HL-60/S4 treated with phorbol 12-myristate 13-acetate at 8.2 ng/mL for 4 days and 3 days (cell line): ENCODE results near the gene CENPE.

ENCODE experiments used
- in situ Hi-C: fragments of 300-500 bp; cut with MboI; formaldehyde crosslinking; loops from 2 replicates; pipeline ENCODE4 v1.15.0; 2022; ENCODE audit warnings: low sequenced_read_pairs

Gene CENPE

GRCh38 chr4:103079621-103080020 lies 118.5 kb downstream of the CENPE start:
- in situ Hi-C loops: no loop called here

DNA sequence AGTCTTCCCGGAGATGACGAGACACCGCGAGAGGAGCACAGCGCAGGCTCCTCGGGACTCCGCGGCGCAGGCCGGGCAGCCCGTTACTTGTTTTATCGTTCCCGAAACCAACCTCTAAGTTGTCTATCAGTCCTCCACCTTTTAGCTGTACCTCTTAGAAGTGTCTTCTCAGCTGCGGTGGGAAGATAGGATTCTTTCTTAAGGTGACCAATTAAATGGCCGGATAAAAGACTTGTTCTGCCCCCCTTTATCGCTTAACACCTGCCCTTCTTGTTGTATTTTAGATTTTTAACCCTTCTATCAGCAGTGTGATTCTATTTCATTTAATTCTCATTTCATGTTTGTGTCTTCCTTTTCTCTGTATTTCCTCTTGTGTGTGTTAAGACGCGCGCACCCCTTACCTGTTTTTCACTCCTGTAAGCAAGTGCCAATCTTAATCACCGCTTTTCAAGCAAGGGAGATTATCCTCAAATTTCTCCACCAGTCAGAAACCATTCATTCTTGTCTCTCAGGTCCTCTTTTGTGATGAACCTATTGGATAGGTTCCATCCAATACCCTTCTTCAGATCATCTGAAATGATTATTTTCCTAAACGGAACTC lies 121.3 kb downstream of the CENPE start, which contains the start of gene SLC9B2:
Gene SLC9B2 (minus strand): TSS at position 15 of the 601 bp plus-strand sequence. CDS start 9,211 bp downstream, outside the sequence.
- in situ Hi-C loops: no loop called here

GRCh38 chr4:103075894-103076746 lies 122.0 kb downstream of the CENPE start:
- in situ Hi-C loops: no loop called here

DNA sequence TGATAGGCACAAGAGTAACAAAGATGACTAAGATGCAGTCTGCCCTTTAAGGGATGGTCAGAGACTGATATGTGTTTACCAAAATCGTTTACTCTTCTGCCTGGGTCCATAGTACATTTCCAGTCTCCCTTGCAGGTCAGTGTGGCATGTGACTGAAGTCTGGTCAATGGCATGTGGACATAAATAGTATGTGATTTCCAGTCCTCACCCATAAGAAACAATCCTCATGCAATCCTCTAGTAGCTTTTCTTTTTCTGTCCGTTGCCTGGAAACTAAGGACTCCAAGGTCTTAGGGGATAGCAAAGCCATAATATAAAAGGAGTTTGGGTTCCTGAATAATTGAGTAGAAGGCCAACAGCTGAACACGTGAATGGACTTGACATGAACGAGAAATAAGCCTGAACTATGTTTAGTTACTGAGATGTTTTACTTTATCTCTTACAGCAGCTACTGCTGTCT lies 122.7 kb downstream of the CENPE start:
- in situ Hi-C loops: no loop called here

GRCh38 chr4:103074744-103075434 lies 123.3 kb downstream of the CENPE start:
- in situ Hi-C loops: no loop called here

DNA sequence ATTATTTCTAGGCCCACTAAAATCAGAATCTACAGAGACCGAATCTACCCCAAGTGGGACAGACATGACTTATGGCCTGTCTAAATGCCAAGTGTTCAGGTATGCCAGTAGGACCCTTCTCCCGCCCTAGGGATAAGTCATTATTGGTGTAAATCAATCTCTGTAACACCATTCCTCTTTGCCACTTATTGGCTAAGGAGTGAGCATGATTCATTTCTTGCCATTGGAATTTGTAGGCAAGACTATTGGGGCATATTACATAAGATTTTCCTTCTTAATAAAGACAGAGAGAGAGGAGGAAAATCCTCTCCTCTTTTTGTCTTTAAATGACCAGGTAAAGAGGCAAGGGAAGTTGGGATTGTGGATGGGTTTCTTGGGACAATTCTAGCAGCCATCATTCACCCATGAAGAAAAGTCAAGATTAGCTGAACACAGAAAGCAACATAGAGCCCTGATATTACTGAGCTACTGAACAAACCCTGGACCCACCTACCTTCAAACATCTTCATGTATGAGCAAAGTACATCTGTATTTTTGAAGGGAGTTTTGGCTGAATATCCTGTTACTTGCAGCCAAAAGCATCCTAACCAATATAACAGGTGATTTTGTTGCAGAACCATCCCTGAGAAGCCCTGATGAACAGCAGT lies 124.2 kb downstream of the CENPE start:
- in situ Hi-C loops: no loop called here

DNA sequence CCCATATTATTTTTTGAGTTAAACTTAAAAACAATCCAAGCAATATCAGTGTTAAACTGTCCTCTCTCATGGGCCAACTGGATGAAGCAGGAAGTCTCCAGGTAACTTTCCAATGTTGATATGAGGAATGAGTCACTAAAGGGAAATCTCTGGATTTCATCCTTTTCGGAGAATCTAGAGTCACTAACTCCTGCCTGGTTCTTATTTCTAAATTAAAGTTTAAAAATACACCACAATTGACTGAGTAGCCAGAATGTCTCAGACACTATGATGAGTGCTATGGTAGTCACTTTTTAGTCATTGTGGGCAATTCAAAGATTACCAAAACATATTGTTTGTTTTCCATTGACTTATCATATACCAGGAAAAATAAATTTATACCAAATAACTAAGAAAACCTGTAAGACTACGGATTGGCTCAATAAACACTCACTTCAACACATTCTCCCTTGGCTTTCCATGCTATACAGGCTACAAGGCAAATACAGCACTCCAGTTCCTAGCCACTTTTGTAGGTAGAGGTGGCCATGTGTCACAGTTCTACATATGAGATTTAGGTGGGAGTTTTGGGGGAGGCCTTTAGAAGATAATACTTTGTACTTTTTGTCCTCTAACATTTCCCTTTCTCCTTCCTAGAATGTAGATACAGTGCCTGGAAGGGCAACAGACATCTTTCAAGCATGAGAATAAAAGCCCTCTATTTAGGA lies 130.1 kb downstream of the CENPE start:
- in situ Hi-C loops: no loop called here

DNA sequence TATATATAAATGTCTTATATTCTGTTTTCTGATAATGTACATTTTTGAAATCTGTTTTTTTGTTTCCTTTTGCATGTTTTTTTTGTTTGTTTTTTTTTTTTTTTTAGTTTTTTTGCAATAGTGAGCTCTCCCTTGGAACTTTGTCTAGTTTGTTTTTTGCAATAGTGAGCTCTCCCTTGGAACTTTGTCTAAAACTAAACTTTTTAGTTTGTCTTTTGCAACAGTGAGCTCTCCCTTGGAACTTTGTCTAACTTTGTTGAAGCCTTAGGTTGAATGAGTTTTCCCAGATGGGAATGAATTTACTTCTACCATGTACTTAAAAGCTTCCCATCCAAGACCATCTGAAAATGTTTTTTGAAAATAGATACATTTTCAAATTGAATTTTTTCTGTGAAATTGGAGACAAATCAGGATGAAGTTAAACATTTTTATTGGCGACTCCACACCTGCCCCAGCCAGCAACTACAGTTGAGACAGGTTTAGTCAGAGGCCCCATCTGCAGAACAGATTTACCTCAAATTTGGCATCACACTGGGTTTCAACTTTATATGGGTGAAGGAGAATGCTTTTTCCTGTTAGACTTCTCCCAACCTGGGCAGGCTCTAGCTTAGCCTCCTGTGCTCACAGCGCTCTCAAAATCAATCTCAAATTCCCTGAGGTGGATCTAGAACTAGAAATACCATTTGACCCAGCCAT lies 137.5 kb downstream of the CENPE start:
- in situ Hi-C loops: no loop called here
